Activated CD8-positive, alpha-beta memory T cell treated with anti-CD3 and anti-CD28 coated beads, Interleukin-2, amount 50 U/mL, for 24 hours (primary cell): Measurements from ENCODE around the gene ZNF530.

ENCODE experiments used
- DNase-seq: peaks from one replicate; pipeline ENCODE4 v3.0.0-alpha.2; 2020; ENCODE audit errors: extremely low read depth

ZNF530 gene

DNA sequence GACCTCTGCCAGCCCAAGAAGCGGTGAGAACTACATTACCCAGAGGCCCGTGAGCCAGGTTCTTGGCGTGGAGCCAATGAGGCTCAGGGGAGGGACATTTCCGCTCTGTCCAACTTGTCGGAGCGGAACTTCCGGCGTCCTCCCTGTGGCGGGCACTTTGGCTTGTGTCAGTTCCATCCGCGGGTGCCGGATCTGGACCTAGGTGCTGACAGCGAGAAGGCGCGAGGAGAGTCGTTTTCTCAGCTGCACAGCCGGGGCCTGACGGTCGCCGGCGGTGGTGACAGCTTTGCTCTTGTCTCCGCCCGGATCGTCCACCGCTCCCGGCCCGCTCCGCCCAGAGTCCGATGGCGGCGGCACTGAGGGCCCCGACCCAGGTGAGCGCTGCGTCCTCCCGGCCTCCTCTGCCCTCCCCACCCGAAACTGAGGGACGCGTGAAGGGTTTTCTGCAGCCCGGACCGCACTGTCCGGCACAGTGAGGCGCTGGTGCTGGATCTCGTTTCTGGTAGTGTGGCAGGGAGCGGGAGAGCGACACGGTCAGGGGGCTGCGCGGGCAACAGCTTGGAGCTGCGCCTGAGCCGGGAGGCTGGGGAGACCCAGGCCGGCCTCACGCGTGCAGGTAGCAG lies at the start of gene ZNF530:
Gene ZNF530, plus strand, starts transcription at position 125 of the 623 bp plus-strand sequence. CDS start 4,461 bp downstream, outside the sequence.
- peak; percentile 86 for DNase-seq

DNA sequence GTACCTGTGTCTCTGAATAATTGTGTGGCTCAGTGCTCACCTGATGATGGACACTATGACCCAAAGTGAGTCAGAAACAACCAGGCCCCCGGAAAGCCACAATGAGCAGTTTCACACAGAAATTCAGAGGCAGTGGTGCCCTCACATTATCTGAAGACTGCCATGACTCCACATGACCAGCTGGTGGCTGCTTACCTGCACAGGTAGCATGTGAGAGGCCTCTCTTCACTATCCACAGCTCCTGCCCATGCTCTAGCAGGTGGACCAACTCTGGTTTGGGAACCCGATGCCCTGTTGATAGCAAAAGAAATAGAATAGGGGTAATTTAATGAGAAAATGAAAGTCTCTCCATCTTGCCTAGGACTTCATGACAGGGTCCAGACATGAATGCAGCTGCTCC lies 47.3 kb upstream of the ZNF530 start:
- no peak for DNase-seq

DNA sequence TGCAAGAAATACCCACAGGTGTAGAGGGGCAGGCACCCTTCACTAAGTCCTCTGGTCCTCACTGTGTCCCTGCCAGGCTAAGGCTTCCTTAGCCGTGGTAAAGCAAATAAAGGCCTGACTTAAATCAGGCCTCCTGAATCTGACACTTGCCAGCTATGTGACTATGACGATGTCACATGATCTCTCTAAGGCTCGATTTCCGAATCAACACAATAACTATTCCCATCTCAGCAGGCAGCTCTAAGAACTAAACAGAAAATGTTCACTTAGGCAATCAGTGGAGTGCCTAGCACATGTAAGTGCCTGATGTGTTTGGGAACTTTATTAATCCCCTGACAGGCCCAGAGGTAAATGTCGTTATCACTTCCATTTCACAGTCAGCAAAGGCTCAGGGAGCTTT lies 42.0 kb upstream of the ZNF530 start:
- DNase-seq: no peak

DNA sequence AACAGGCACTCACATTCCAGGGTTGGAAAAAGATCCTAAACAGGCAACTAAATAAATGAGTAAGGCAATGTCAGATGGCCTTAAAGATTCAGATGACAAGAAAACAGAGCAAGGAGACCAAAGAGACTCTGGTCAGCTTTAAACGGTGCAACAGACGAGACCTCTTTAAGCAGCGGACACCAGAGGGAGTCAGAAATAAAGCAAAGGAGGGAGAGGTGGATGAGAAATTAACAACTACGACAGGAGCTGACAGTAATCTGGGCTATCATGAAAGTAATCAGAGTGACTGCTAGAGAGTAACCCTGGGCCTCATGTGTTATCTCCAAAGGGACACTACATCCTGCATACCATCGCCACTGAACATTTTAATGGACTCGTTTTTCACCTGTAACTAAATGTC lies 41.2 kb upstream of the ZNF530 start:
- DNase-seq: no peak

DNA sequence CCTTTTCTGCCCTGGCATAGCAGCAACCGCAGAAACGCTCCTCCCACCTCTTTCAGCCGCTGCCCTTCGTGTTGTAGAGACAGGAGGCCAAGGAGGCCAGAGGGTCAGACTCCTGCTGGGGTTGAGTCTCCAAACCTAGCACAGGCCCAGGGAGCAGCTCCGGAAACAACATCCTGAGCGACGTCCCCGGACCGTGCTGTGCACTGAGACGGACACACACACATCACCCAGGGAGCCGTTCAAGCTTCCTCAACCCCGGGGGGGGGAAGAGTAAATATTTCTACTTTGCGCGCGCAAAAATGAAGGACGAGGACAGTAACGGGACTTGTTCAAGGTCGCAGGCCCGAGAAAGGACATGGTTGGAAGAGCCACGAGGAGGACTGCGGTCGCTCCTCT lies 40.7 kb upstream of the ZNF530 start:
- DNase-seq: no peak

DNA sequence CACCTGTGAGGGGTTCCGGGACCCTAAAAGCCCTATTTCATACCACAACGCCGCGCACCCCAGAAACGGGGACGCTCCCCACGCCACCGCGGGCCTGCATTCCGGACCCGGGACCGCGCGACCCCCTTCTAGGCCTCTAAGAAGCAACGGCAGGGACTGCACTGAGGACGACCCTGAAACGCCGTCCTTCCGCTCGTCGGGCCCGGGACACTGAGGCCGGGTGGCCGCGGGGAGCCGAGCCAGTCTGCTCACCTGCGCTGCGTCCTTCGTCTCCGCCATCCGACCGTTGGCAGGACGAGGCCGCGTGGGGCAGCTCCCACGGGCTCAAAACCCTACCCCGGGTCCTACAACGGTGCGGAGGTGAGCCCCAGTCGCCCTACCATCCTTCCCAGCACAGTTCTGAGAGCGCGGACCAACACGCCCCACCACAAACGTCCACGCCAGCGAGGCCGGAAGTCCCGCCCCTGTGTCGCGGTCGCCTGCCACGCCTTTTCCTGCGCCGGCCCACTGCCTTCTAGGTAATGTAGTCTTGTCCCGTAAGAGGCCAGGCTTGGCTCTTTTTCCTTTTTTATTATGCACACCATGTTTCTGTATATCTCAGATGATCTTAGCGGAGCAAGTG lies 40.2 kb upstream of the ZNF530 start, which contains the start of gene ZNF550:
Gene ZNF550, minus strand, starts transcription at position 460 of the 622 bp plus-strand sequence. Its CDS starts 181 bp downstream, at position 279.
- DNase-seq: peak; percentile 74

DNA sequence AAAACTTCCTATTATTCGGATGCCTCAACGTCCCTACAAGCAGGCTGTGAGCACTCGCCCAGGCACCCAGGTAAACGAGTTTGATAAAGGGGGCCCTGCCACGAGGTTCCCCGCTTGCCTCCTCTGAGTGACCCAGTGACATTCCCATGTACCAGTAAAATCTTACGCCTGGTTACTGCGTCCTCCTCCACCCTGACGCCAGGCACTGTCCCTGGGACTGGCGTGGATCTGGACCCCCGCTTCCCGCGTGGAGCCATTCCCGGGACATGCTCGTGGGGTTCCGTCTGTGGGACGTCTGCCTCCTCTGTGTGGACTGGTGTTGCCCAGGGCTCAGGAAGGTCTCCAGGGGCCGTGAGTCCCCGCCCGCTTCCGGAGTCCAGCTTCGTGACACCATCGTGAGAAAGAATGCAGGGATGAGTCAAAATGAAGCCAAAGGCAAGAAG lies 39.6 kb upstream of the ZNF530 start:
- no peak for DNase-seq

DNA sequence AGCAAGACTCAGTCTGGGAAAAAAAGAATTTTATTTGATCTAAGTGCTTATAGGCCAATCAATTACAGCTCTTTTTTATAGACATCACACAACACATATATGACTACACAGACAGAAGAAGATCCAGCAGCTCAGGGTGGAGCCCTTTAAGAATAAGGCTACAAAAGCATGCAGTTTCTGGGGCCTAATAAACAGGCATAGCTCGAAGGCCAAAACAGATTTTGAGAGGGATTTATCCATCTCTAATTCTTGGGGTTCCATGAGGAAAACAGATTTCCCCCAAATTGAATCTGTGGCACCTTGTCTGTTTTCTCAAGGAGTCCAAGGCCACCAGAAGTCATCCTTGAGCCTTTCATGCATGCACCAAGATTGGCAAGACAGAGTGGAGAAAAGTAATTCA lies 36.1 kb upstream of the ZNF530 start:
- no peak for DNase-seq

DNA sequence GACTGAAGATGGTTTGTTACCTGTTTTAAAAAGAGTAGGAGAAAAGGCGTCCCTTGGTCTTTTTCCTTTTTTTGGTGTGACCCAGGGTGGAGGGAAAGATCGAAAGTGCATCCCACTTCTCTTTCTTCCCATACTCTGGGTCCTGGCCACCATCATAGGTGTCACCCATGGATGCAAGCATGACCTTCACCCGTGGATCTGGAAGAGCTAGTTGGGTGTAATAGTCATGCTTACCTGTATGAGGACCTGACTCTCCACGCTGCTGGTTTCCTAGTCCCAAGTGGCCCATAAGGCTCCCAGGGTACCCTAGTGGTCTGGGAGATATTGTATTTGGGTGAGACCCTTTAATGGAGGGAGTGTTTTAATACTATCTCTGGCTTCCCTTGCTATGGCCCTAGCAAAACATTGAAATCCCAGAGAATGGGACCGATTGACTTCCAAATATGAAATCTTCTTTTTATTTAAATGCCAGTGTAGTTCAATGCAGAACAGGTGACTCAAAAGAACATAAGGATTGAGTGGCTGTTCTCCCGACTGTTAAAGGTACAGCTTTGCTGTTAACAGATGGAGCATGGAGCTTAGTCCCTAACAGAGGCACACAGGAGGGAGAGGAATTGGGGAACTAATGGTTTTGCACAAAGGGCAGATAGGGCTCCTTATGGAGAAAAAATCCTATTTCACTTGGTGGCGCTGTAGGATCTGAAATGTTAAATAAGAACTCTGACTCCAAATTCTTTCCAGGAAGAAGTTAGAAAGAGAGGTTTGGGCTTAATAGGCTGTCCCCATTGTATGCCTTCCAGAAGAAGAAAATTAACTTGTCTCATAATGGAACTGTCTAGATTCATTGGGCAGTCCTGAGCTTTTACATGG lies 33.1 kb upstream of the ZNF530 start:
- no peak for DNase-seq

DNA sequence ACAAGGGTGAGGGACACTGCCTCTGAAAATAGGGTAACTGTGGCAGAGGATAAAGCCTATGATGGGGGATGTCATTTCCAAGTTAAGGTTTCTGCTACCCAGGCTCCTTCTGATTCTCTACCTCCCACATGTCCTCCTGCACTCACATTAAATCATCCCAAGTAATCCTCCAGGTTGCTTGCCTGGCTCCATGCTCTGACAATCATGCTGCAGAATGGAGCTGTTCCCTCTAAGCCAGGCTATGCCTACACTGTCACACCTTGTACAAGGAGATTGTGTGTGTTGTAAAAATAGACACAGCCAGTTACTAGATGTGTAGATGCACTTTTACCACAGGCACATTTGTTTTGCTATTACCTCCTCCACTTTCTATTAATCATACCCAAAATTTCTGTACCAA lies 29.0 kb upstream of the ZNF530 start:
- DNase-seq: no peak

DNA sequence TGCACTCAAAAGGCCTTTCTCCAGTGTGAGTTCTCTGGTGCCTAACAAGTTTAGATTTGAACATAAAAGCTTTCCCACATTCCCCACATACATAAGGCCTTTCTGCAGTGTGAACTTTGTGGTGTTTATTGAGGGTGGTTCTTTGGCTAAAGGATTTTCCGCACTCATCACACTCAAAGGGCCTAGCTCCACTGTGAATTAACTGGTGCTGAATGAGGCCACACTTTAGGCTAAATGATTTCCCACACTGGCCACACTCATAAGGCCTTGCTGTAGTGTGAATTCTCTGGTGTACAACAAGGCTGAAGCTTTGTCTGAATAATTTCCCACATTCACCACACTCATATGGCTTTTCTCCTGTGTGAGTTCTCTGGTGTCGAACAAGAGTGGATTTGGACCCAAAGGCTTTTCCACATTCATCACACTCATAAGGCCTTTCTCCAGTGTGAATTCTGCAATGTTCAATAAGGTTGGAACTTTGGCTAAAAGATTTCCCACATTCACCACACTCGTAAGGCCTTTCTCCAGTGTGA lies 27.2 kb upstream of the ZNF530 start:
- no peak for DNase-seq

DNA sequence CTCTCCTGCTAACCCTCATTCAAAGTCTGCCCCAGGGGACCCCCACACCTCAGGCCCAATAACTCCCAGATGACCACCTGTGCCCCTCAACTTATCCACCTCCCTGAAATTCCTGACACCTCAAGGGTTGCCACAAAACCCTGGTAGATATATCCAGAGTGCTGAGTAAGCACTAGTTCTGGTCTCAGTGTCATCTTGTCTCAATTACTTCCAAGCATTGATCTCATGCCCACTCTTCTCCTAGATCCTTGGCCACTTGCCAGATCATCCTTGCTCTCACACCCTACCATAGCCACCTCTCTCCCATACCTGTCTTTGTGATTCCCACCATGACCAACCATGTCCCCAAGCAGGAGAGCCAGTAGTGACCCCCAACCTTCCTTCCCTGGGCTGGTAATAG lies 23.0 kb upstream of the ZNF530 start:
- DNase-seq: no peak

DNA sequence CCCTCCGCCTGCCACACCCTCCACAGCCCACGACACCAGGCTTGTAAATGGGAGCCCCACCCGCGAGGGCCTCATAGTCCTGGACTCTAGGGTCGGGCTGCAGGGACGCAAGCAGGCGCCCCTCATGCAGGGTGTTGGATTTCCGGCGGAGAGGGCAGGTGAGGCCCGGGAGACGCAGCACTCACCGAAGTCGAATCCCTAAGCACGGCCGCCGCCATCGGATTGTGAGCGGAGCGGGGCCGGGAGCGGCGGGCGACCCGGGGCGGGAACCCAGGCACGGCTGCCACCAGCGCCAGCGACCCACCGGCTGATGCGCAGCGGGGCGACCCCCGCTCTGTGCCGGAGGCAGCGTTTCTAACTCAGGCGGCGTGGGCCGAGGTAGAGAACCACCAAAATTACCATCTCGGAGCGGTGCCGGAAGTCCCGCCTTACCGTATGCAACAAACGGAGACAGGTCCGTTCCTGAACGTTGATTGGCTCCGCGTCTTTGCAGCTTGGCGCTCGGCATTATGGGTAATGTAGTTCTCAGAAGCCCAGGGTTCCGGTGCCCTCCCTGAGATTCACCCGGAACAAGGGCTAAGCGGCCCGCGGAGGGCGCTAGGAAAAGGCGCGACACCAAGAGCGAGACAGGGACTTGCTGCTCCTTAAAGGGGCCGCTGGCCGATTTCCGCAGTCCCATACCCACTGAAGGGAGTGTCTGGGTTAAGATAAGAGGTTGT lies 21.0 kb upstream of the ZNF530 start, which contains the start of gene ZNF416:
Gene ZNF416, minus strand, starts transcription at position 425 of the 719 bp plus-strand sequence. Its CDS starts 207 bp downstream, at position 218.
- peak; percentile 94 for DNase-seq

DNA sequence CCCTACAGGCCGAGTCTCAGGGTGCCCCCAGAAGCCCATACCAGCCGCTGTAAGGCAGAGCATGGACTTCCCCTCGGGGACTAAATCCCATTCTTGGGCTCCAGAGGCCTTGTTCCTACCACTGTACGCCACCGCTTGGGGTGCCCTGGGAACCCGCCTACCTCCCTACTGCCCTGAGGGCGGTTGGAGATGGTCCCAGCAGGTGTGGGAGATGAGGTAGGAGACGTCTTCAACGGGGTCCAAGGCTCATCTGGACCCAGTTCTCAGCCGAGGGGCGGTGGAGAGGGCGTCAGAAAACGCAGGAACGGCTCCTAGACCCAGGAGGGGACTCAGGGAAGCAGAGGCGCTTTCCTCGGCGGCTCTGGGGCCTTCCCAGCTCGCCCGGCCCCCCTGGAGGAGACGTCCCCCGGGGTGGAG lies 16.6 kb upstream of the ZNF530 start:
- DNase-seq: no peak

DNA sequence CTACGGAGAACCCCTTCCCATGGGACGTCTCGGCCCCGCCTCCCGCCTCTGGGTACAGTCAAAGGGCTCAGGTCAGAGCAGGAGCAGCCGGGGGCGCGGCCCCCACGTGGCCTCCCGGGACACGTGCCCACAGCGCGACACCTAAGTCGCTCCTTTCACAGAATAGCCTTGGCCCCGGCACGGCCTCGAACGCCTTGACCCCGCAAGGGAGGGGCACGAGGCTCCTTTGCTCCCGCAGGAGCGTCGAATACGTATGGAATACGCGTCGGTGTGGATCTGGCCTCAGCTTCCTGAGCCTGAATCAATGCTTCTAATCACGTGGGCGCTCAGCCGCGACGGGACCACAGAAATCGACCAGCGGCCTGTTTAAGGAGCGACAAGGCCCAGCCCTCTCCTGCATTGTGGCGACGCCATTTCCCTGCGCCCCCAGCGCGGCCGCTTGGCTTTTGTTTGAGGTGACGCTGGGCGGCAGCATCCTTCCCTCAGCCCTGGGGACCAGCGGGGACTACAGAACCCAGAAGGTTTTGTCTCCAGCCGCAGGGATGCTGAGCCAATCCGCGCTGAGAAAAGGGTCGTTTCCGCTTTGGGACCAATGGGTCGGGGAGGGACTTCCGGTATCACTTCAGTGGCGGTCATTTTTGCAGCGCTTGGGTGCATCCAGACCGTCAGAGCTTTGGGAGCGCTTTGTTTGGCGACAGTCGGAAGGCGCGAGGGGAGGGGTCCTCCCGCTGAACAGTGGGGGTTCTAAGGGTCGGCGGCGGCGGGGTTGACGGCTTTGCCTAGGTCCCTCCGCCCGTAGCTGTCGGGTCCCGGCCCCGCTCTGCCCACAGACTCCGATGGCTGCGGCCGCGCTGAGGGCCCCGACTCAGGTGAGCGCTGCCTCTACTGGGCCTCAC lies 15.9 kb upstream of the ZNF530 start, which contains the start of gene ZIK1:
Gene ZIK1, plus strand, starts transcription at position 625 of the 896 bp plus-strand sequence. Its CDS starts 212 bp downstream, at position 837.
- peak; percentile 82 for DNase-seq

DNA sequence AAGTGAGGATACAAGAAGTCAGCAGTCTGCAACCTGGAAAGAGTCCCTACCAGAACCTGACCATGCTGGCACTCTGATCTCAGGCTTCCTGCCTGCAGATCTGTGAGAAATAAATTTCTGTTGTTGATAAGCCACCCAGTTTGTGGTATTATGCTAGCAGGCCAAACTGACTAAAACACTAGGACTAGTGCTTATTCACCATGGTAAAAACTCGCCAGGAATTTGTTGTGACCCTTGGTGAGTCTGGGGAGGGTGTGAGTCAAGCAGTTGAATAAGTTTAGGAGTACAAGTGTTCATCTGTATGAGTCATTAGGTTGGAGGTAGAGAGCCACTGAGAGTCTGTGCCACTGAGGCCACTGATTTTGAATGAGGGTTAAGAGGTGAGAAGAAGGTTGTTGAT lies 12.2 kb upstream of the ZNF530 start:
- DNase-seq: no peak

DNA sequence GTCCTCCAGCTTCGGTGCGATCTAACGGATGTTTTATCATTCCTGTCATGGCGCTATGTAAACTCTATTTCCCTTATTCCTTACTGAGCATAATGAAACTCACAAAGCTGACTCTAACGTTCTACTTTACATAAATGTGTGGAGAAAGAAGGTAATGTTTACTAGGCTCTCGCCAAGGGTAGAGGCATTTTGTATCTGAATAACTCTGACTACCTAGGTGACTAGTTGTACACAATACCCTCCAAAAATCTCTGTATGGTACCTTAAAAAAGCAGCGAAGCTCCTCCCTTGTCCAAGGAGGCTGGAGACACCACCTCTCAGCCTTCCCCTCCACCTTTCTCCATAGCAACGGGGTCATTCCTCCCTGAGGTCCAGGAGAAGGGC lies 316 bp upstream of the ZNF530 start:
- no peak for DNase-seq

DNA sequence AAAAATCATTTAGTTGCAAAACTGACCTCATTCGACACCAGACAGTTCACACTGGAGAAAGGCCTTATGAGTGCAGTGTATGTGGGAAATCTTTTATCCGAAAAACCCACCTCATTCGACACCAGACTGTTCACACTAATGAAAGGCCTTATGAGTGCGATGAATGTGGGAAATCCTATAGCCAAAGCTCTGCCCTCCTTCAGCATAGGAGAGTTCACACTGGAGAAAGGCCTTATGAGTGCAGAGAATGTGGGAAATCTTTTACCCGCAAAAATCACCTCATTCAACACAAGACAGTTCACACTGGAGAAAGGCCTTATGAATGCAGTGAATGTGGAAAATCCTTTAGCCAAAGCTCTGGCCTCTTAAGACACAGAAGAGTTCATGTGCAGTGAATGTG lies 7.2 kb downstream of the ZNF530 start:
- DNase-seq: no peak

DNA sequence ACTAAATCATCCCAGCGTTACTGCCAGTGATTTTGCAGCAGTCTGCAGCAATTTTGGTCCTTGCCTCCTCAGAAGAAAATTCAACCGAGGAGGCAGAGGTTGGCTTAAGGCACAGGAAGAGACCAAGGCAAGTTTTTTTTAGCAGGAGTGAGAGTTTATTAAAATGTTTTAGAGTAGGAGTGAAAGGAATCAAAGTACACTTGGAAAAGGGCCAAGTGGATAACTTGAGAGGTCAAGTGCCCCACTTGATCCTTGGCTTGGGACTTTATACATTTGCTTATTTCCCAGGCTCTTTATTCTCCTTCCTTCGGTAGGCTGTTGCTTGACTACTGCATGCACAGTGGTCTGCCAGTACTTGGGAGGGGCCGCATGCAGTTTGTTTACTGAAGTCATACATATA lies 11.4 kb downstream of the ZNF530 start:
- no peak for DNase-seq
